MM.1S (cell line): ENCODE data around the gene SDF2L1.
A peak's percentile ranks its signal among the peaks of the same experiment; 100 is the strongest.

Experiments used
- CTCF ChIP-seq: fragments of 300-600 bp; sonication (generic); IDR thresholded peaks from 2 replicates; pipeline ENCODE4 v1.5.1; 2016; ENCODE audit warnings: antibody characterized with exemption, low read length, mixed read lengths
- EZH2 ChIP-seq: fragments of 300-600 bp; sonication (generic); optimal IDR thresholded peaks from 2 replicates; pipeline ENCODE3; 2017; ENCODE audit warnings: low read depth, mild to moderate bottlenecking, antibody characterized with exemption, low read length, mixed read lengths
- EZH2phosphoT487 ChIP-seq: fragments of 300-600 bp; sonication (generic); IDR thresholded peaks from 2 replicates; pipeline ENCODE4 v1.6.1; 2018; ENCODE audit warnings: antibody characterized with exemption, low read length

- TF ChIP-seq CTCF: peak; percentile 86
- no peak for TF ChIP-seq EZH2phosphoT487
- TF ChIP-seq EZH2: no peak
These were observed 4.8 kb downstream of the SDF2L1 start for GRCh38 chr22:21646608-21647590.
